IPS-18a (cell line): ENCODE results near the gene E2F4.
A peak's percentile ranks its signal among the peaks of the same experiment; 100 is the strongest.

Experiments
- H3K27ac ChIP-seq: one replicate; pipeline ENCODE4 v1.5.1; 2013; ENCODE audit warnings: low read length
- H3K27me3 ChIP-seq: one replicate; pipeline ENCODE4 v1.6.1; 2013; ENCODE audit warnings: mild to moderate bottlenecking, low read length; ENCODE audit not compliant: control insufficient read depth, insufficient read depth
- H3K36me3 ChIP-seq: one replicate; pipeline ENCODE4 v1.6.1; 2013; ENCODE audit warnings: low read depth, low read length; ENCODE audit not compliant: control insufficient read depth
- H3K4me1 ChIP-seq: one replicate; pipeline ENCODE4 v1.6.1; 2013; ENCODE audit warnings: low read depth, low read length; ENCODE audit not compliant: control insufficient read depth
- H3K4me3 ChIP-seq: one replicate; pipeline ENCODE4 v1.5.1; 2013; ENCODE audit warnings: low read length
- H3K9ac ChIP-seq: one replicate; pipeline ENCODE4 v1.6.1; 2013; ENCODE audit warnings: mild to moderate bottlenecking, low read length, moderate library complexity
- H3K9me3 ChIP-seq: one replicate; pipeline ENCODE4 v1.6.1; 2013; ENCODE audit warnings: low read depth, low read length; ENCODE audit not compliant: control insufficient read depth

The E2F4 gene

GRCh38 chr16:67191995-67192681 is at the start of gene E2F4:
E2F4 (plus strand) TSS chr16:67192155; CDS start chr16:67192228, 73 bp downstream.
- Histone ChIP-seq H3K9ac (peak within 1 kb of the TSS; percentile 86), H3K4me1 (peaks cover 5% of the 10 kb centered on the region), H3K27ac (no peak within 1 kb of the TSS), H3K9me3 (no peaks in the 10 kb centered on the region), H3K27me3 (no peaks in the 10 kb centered on the region), H3K36me3 (peaks cover 33% of the 10 kb centered on the region), H3K4me3 (peak within 1 kb of the TSS; percentile 91)

- H3K36me3 ChIP-seq = peaks cover 44% of the 10 kb centered on the region
- no peak overlapping the region for H3K9ac ChIP-seq
- H3K27me3 ChIP-seq = no peaks in the 10 kb centered on the region
- H3K4me3 ChIP-seq = no peak overlapping the region
- no peaks in the 10 kb centered on the region for H3K9me3 ChIP-seq
- no peak overlapping the region for H3K27ac ChIP-seq
- H3K4me1 ChIP-seq = no peaks in the 10 kb centered on the region
These were observed 49.6 kb upstream of the E2F4 start for GRCh38 chr16:67142342-67142741.

DNA sequence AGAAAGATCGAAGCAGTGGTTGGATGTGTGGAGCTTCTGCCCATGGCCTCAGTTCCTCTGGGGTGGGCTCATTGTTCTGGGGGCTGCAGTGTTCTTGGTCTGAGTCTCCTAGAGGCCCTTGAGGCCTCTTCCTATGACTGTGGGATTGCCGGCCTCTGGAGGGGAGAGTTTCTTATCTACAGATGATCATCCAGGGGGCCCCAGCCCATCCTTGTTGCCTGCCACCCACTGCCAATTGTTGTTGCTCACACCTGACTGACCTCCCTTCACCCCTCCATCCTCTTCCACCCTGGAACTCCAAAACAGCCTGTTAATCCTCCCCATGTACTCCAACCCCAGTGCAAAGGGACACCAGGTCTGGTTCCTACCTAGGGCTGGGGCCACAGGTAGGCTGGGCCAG is 47.0 kb upstream of the E2F4 start:
- H3K4me1 ChIP-seq = no peaks in the 10 kb centered on the region
- H3K9me3 ChIP-seq = no peaks in the 10 kb centered on the region
- no peak overlapping the region for H3K4me3 ChIP-seq
- H3K27ac ChIP-seq = no peak overlapping the region
- H3K9ac ChIP-seq = no peak overlapping the region
- peaks cover 33% of the 10 kb centered on the region for H3K36me3 ChIP-seq
- peaks cover 12% of the 10 kb centered on the region for H3K27me3 ChIP-seq

DNA sequence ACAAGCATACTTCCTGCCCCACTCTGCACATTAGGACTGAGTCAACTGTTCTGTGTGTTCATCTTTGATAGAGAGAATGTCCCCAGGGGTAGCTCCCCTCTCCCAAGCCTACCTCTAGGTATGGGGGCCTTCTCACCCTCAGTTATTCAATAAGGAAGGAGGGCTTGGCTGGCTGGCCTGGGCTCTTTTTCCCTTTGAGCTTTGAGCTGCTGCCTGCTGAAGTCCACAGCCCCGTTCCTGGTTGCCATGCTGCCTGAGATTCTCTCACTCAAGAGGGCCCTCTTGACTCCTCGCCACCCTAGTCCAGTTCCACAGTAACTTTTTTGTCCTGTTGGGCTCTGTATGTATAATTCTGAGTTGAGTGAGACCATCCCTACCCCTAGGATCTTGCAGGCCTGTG is 46.2 kb upstream of the E2F4 start:
- Histone ChIP-seq H3K36me3 (peaks cover 25% of the 10 kb centered on the region), H3K9ac (no peak overlapping the region)

DNA sequence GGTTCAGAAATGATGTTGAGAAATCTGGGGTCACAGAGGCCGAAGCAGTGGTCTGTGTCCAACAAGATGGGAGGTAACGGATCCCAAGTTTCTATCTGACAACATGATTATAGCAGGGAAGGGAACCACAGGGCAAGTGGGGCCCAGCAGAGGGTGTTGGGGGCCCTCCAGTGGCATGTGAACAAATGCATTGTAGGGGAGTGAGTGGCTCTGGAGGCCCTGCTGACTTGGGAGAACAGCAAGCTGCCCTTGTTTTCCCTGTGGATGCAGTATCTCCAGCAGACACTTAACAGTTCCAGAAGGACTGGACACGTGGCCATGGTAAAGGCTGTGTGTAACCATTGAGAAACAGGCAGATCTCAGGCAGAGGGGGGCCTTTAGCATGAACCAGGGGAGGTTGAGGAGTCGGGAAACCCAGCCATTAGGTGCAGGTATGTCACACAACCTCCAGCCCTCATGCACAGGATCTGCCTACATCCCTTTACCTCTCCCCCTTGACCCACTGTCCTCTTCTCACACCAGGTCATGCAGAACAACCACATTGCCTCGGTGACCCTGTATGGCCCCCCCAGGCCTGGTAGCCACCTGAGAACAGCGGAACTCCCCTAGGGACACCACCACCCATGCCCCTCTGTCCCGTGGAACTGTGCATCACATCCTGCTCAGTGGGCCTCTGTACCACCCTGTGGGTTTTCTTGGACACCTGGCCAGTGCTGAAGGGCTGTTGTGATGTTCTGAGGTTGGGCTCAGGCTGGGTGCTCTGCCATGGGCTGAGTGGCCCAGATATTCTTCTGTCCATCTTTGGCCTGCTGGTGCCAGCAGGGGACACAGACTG is 45.2 kb upstream of the E2F4 start:
- no peak overlapping the region for H3K4me3 ChIP-seq
- H3K27ac ChIP-seq = no peak overlapping the region
- H3K36me3 ChIP-seq = peaks cover 21% of the 10 kb centered on the region
- H3K9me3 ChIP-seq = no peaks in the 10 kb centered on the region
- no peaks in the 10 kb centered on the region for H3K4me1 ChIP-seq
- H3K9ac ChIP-seq = no peak overlapping the region
- peaks cover 30% of the 10 kb centered on the region for H3K27me3 ChIP-seq

More for the DNA sequence above, 46.2 kb upstream of the E2F4 start:
- peaks cover 20% of the 10 kb centered on the region for H3K27me3 ChIP-seq
- no peak overlapping the region for H3K27ac ChIP-seq
- H3K4me1 ChIP-seq = no peaks in the 10 kb centered on the region
- no peaks in the 10 kb centered on the region for H3K9me3 ChIP-seq
- H3K4me3 ChIP-seq = no peak overlapping the region

- Histone ChIP-seq H3K9me3 (no peaks in the 10 kb centered on the region), H3K27ac (no peak overlapping the region), H3K4me3 (no peak overlapping the region), H3K36me3 (peaks cover 21% of the 10 kb centered on the region), H3K4me1 (no peaks in the 10 kb centered on the region), H3K9ac (no peak overlapping the region), H3K27me3 (peaks cover 39% of the 10 kb centered on the region)
These were observed 44.4 kb upstream of the E2F4 start for GRCh38 chr16:67147437-67148140.

DNA sequence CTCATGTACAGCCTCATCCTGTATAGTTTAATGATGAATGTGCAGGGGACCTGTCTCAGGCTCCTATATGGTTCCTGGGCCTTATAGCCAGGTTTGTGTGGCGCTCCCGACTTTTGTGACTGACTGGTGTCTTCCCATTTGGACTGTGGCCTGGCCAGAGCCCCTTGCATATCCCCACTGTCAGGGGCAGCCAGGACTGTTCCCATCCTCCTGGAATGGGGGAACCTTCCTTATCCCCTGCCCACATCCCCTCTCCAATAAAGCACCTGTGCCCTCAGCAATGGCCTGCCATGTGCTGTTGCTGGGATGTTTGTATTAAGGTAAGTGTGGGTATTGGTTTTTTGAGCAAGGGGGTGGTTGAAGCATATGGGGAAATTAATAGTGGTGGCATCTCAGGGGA is 43.7 kb upstream of the E2F4 start:
- H3K4me1 ChIP-seq = no peaks in the 10 kb centered on the region
- H3K36me3 ChIP-seq = peaks cover 21% of the 10 kb centered on the region
- peaks cover 45% of the 10 kb centered on the region for H3K27me3 ChIP-seq
- no peak overlapping the region for H3K4me3 ChIP-seq
- no peak overlapping the region for H3K27ac ChIP-seq
- H3K9ac ChIP-seq = no peak overlapping the region
- H3K9me3 ChIP-seq = no peaks in the 10 kb centered on the region

DNA sequence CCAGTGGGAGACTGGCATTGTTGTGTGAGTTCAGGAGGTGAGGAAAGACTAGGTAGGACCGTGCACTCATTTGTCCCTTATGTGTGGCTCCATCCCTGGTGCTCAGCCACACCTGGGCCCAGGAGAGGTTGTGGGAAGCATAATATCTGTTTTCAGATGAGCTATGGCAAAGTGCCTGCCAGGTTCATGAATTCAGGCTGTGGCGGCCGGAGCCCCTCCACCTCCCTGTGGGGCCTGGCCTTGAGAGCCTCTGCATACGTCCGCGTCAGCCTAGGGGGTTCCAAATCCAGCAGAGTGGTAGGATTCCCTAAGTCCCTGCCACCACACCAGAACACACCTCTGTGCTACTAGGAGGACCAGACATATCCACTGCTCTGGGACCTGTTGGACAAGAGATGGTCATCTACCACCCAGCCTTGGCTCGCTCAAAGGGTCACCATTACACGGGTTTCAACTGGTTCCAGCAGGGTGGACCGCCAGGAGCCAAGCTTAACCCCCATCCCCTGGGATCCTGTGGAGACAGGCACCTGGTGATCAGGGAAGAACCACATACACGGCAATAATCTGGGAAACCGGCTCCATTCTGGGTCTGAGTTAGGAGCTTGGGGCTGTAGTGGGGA is 43.2 kb upstream of the E2F4 start:
- no peak overlapping the region for H3K9ac ChIP-seq
- no peaks in the 10 kb centered on the region for H3K4me1 ChIP-seq
- H3K36me3 ChIP-seq = peaks cover 21% of the 10 kb centered on the region
- no peak overlapping the region for H3K4me3 ChIP-seq
- peaks cover 50% of the 10 kb centered on the region for H3K27me3 ChIP-seq
- no peak overlapping the region for H3K27ac ChIP-seq
- H3K9me3 ChIP-seq = no peaks in the 10 kb centered on the region

DNA sequence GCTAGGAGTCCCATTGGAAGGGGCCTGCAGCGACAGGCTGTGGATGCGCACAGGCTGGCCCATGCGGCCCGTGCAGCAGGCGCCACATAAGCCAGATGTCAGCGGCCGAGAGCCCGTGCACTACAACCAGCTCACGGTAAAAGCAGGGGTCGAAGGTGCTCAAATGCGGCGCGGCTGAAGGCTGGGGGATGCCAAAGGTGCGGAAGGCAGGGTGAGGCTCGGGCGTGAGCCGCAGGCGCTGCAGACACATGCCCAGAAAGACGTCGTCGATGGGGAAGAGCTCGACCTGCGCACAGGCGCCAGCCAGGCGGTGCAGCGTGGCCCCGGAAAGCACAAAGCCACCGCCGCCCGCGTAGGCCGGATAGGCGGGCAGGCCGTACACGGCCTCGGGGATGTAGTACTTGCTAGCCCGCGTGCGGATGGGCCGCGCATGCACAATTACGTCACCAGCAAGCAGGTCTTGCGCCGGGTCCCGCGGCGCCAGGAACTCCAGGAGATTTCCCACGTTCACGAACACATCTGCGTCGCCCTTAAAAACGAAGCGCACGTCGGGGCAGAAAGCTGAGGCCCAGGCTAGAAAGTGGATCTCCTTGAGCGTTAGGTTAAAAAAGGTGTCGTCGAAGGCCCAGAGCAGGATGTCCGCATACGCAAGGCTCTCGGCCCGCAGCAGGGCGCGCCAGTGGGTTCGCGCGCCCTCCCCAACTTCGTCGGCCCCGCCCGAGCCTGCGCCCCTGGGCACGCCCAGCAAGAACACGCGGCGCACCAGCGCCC is 42.5 kb upstream of the E2F4 start:
- Histone ChIP-seq H3K9ac (no peak overlapping the region), H3K27me3 (peaks cover 57% of the 10 kb centered on the region), H3K27ac (no peak overlapping the region), H3K36me3 (peaks cover 17% of the 10 kb centered on the region), H3K4me1 (no peaks in the 10 kb centered on the region), H3K9me3 (no peaks in the 10 kb centered on the region), H3K4me3 (no peak overlapping the region)

GRCh38 chr16:67150047-67150832 is 41.7 kb upstream of the E2F4 start:
- Histone ChIP-seq H3K27ac (no peak overlapping the region), H3K36me3 (peaks cover 10% of the 10 kb centered on the region), H3K4me3 (peak overlapping the region; percentile 70), H3K27me3 (peaks cover 65% of the 10 kb centered on the region), H3K9me3 (no peaks in the 10 kb centered on the region), H3K9ac (no peak overlapping the region), H3K4me1 (no peaks in the 10 kb centered on the region)
